Cardiac fibroblast (primary cell): ENCODE results near the gene WDR49.

Source experiments
- DNase-seq, 2 donors: peaks; one replicate each; pipeline versions ENCODE4 v3.0.0 to v3.0.0-alpha.2; 2010; ENCODE audit warnings: low read depth in 2 of 2
- H3K4me3 ChIP-seq, 2 donors: replicated peaks in 1 of 2; 1 replicate in 1 of 2; 2 replicates in 1 of 2; pipeline ENCODE4 v1.5.1; 2011; ENCODE audit warnings: low read depth in 2 of 2, low read length in 2 of 2, mild to moderate bottlenecking in 2 of 2, moderate library complexity in 1 of 2
- TF ChIP-seq, protein P1 (sequence below): IDR thresholded peaks from one replicate; pipeline ENCODE4 v1.5.1; 2011; ENCODE audit warnings: low read depth, mild to moderate bottlenecking, low read length, inconsistent platforms

The WDR49 gene

DNA sequence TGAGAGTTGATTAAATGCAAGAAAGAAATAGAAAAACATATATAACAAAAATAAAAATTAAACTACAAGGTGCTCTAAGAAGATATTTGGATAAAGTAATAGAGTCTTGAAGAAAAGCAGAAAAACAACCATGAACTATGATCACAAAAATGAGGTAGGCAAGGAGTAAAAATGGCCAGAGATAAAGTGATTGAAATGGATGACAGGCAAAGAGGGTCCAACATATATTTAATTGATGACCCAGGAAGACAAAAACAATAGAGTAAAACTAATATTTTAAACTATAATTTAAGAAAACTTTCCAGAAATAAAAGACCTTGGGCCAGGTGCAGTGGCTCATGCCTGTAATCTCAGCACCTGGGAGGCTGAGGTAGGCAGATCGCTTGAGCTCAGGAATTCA lies 22.1 kb upstream of the WDR49 start:
- H3K4me3 ChIP-seq: no peak overlapping the region
- TF ChIP-seq, protein P1, sequence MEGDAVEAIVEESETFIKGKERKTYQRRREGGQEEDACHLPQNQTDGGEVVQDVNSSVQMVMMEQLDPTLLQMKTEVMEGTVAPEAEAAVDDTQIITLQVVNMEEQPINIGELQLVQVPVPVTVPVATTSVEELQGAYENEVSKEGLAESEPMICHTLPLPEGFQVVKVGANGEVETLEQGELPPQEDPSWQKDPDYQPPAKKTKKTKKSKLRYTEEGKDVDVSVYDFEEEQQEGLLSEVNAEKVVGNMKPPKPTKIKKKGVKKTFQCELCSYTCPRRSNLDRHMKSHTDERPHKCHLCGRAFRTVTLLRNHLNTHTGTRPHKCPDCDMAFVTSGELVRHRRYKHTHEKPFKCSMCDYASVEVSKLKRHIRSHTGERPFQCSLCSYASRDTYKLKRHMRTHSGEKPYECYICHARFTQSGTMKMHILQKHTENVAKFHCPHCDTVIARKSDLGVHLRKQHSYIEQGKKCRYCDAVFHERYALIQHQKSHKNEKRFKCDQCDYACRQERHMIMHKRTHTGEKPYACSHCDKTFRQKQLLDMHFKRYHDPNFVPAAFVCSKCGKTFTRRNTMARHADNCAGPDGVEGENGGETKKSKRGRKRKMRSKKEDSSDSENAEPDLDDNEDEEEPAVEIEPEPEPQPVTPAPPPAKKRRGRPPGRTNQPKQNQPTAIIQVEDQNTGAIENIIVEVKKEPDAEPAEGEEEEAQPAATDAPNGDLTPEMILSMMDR: no peak
- DNase-seq: no peak

DNA sequence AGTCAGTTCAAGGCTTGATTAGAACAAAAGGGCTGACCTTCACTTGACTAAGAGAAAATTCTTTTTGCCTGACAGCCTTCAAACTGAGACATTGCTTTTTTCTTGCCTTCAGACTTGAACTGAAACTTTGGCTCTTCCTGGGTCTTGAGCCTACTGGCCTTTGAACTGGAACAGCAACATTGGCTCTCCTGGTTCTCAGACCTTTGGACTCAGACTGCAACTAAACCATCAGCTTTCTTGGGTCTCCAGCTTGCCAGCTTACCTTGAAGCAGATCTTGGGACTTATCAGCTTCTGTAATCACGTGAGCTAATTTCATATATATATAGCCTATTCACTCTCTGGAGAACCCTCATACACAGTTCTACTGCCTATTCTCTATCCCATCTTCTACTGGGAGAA lies 19.5 kb upstream of the WDR49 start:
- H3K4me3 ChIP-seq: no peak overlapping the region
- no peak for DNase-seq
- TF ChIP-seq, protein P1: no peak

DNA sequence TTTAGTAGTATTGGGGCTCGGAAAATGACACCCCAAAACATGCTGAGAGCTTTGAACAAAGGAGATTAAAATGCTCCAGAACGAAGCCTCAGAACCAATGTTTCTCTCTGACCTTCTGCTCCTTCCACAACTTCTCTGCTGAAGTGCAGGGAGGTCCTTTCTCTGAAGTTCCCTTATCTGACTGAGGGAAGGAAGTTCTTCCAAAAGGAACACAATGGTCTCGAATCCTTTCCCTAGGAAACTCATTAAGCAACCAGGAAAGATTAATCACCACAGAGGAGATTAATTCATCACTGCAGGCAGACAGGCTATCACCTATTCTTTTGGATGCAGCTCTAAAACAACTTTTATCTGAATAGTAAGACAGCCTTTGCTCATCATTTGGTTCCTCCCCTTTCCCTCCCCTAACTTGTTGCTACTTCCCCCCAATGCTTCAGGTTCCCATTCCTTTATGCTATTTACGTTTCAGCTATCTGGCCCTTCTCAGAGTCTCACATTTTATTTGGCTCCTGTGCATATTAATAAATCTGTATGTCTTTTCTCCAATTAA lies 18.2 kb upstream of the WDR49 start:
- DNase-seq: peak in 1 of 2 donors; percentile 14
- TF ChIP-seq, protein P1: no peak
- no peak overlapping the region for H3K4me3 ChIP-seq

DNA sequence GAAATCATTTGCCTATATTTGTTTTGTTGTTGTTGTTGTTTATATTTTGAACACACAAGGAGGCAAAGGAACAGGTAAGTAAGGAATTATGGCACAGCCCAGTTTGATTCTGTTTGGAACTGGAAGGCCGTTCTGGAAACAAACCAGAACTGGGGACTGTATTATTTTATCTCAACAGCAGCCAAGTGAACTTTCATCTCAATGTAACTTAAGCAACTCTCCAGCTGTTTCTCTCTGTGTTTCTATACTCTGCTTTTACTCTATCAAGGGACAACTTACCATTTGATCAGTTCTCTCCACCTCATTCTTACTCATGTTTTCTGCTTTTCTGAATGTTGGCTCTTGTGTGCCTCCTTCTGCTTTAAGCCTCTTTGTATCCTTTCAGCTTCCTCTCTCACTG lies 16.0 kb upstream of the WDR49 start:
- TF ChIP-seq, protein P1: no peak
- H3K4me3 ChIP-seq: no peak overlapping the region
- no peak for DNase-seq

DNA sequence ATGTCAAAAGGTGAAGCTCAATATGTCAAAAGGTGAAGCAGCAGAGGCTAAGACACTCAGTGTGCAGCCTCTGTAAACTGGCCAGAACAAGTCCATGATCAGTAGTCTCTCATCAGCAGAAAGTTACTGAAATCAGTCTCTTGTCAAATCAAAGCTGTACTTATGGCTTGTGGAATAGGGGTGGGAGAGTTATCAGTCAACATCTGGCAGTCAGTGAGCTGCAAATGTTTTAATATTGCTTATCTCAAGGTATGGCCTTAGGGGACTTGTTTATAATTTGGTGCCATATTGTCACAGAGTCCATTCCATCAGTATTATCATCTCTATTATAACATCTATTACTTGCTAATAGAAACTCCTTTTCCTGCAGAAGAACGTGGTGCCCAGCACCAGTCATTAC lies 14.9 kb upstream of the WDR49 start:
- TF ChIP-seq, protein P1: no peak
- DNase-seq: no peak
- H3K4me3 ChIP-seq: no peak overlapping the region

DNA sequence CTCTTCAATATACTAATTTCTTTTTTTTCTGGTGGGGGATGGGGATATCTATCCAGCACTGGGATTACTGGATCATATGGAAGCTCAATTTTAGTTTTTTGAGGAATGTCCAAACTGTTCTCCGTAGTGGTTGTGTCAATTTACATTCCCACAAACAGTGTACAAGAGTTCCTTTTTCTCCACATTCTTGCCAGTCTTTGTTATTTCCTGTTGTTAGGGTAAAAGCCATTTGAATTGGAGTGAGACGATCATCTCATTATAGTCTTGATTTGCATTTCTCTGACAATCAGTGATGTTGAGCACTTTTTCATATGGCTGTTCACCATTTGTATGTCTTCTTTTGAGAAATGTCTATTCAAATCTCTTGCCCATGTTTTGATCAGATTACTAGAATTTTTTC lies 12.8 kb upstream of the WDR49 start:
- DNase-seq: no peak
- TF ChIP-seq, protein P1: no peak
- no peak overlapping the region for H3K4me3 ChIP-seq

DNA sequence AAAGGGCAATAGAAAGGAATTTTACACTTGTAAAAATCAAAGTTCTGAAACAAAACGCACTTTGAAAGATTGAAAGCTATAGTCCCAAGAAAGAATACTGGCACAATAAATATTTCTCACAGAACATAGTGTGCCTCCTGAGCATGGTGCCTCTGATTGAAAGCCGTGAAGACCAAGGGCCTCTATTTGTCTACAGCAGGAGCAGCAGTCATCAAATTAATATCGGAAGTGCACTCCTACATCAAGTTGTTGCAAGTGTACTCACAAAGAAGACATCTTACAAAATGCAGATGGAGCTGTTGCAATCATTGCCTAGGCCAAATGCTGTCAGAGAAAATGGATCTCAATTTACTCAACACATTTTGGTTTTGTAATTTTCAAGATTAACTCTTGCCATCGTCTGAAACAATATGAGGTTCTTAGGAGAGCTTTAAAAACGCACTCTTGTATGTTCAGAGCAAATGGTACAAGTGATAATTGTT lies 9.2 kb upstream of the WDR49 start:
- H3K4me3 ChIP-seq: no peak overlapping the region
- no peak for DNase-seq
- TF ChIP-seq, protein P1: no peak
